ENCODE data around the gene IGF1R.

Gene IGF1R

GRCh38 chr15:98843844-98844243 lies 195.5 kb downstream of the IGF1R start:
- no peak for DNase-seq
- Histone ChIP-seq H3K9me3 (no peaks in the 10 kb centered on the region), H3K27me3 (no peaks in the 10 kb centered on the region), H3K4me3 (ENCODE audit: low read depth, low read length) (no peak overlapping the region), H3K36me3 (peaks cover 6% of the 10 kb centered on the region), H3K4me1 (peaks cover 38% of the 10 kb centered on the region)
- no peak for TF ChIP-seq CTCF (IDR thresholded peaks at IDR 0.05; ENCODE audit: low read depth, low read length)

GRCh38 chr15:98844261-98844660 lies 195.9 kb downstream of the IGF1R start:
- TF ChIP-seq CTCF (IDR thresholded peaks at IDR 0.05; ENCODE audit: low read depth, low read length), result no peak
- peaks cover 6% of the 10 kb centered on the region for H3K36me3 ChIP-seq
- H3K9me3 ChIP-seq, result no peaks in the 10 kb centered on the region
- H3K4me3 ChIP-seq (ENCODE audit: low read depth, low read length), result no peak overlapping the region
- H3K27me3 ChIP-seq, result no peaks in the 10 kb centered on the region
- no peak for DNase-seq
- peaks cover 38% of the 10 kb centered on the region for H3K4me1 ChIP-seq

- Histone ChIP-seq H3K27me3 (no peaks in the 10 kb centered on the region), H3K4me1 (peaks cover 38% of the 10 kb centered on the region), H3K4me3 (ENCODE audit: low read depth, low read length) (no peak overlapping the region), H3K9me3 (no peaks in the 10 kb centered on the region), H3K36me3 (peaks cover 2% of the 10 kb centered on the region)
- TF ChIP-seq CTCF (IDR thresholded peaks at IDR 0.05; ENCODE audit: low read depth, low read length), result no peak
- DNase-seq, result no peak
These were observed 197.0 kb downstream of the IGF1R start for GRCh38 chr15:98845138-98845884.

GRCh38 chr15:98850961-98851572 lies 202.7 kb downstream of the IGF1R start:
- peak; percentile 82 for TF ChIP-seq CTCF (IDR thresholded peaks at IDR 0.05; ENCODE audit: low read depth, low read length)
- peaks cover 40% of the 10 kb centered on the region for H3K4me1 ChIP-seq

DNA sequence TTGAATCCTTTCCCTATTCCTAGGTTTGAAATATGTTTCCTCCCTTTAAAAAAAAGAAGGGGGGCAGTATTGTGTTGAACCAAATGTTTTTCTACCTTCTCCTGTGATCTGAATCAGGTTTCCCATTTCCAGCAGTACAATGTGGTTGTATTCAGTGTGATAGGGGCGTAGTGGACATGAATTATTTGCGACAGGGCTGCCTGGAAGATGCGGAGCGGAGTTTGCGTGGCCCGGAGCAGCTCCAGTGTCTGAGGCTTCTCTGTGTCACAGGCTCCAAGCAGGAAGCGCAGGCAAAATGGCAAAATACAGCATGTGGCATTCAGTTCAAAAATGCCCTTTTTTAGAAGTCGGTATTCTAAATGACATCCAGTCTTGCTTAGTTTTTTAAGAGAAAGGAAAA lies 204.8 kb downstream of the IGF1R start:
- Histone ChIP-seq H3K36me3 (no peaks in the 10 kb centered on the region), H3K9me3 (no peaks in the 10 kb centered on the region), H3K4me3 (ENCODE audit: low read depth, low read length) (peak overlapping the region; percentile 72), H3K4me1 (peaks cover 45% of the 10 kb centered on the region), H3K27me3 (no peaks in the 10 kb centered on the region)
- no peak for TF ChIP-seq CTCF (IDR thresholded peaks at IDR 0.05; ENCODE audit: low read depth, low read length)
- DNase-seq, result peak; percentile 80

More at GRCh38 chr15:98850961-98851572, 202.7 kb downstream of the IGF1R start:
- Histone ChIP-seq H3K27me3 (no peaks in the 10 kb centered on the region), H3K36me3 (no peaks in the 10 kb centered on the region), H3K4me3 (ENCODE audit: low read depth, low read length) (peak overlapping the region; percentile 72), H3K9me3 (no peaks in the 10 kb centered on the region)
- peak; percentile 83 for DNase-seq

Data from BE2C (cell line).